GM12874 (cell line): ENCODE results near the gene NT5DC4.

Experiments used
- CTCF ChIP-seq: IDR thresholded peaks from 2 replicates; pipeline ENCODE4 v1.5.1; 2011; ENCODE audit warnings: low read depth, mild to moderate bottlenecking, control low read depth, low read length, moderate library complexity; ENCODE audit not compliant: insufficient read depth

Gene NT5DC4

GRCh38 chr2:112773556-112773955 is 52.7 kb downstream of the NT5DC4 start:
- no peak for TF ChIP-seq CTCF

- no peak for TF ChIP-seq CTCF
Observed at GRCh38 chr2:112774536-112775285, 53.9 kb downstream of the NT5DC4 start.

GRCh38 chr2:112776113-112776512 is 55.3 kb downstream of the NT5DC4 start:
- TF ChIP-seq CTCF = no peak

- no peak for TF ChIP-seq CTCF
Observed at GRCh38 chr2:112777036-112777435, 56.2 kb downstream of the NT5DC4 start.

- no peak for TF ChIP-seq CTCF
Observed at GRCh38 chr2:112779598-112779997, 58.8 kb downstream of the NT5DC4 start.

GRCh38 chr2:112782234-112782799 is 61.5 kb downstream of the NT5DC4 start:
- TF ChIP-seq CTCF = no peak

- TF ChIP-seq CTCF = no peak
Observed at GRCh38 chr2:112783187-112783714, 62.4 kb downstream of the NT5DC4 start.
